Esophagus muscularis mucosa (tissue), 4 donors: ENCODE data around the gene SMIM13. TPM values are rescaled to one million over a fixed set of nuclear protein-coding genes. Genes with fewer than 3 reads are reported as not detected.

Source experiments
- DNase-seq: peaks from one replicate; pipeline ENCODE4 v3.0.0-alpha.2; 2017; ENCODE audit errors: extremely low spot score
- H3K27ac ChIP-seq, 4 donors: fragments of 200-600 bp; sonication (generic); replicated peaks in 1 of 4; 1 replicate in 3 of 4; 2 replicates in 1 of 4; pipeline ENCODE4 v1.5.1; 2016 to 2019; ENCODE audit warnings: mild to moderate bottlenecking in 1 of 4
- H3K27me3 ChIP-seq, 4 donors: fragments of 200-600 bp; sonication (generic); one replicate each; pipeline versions ENCODE4 v1.5.1 to v1.6.0; 2016 to 2019
- H3K36me3 ChIP-seq, 4 donors: fragments of 200-600 bp; sonication (generic); one replicate each; pipeline ENCODE4 v1.5.1; 2016 to 2019
- H3K4me1 ChIP-seq, 4 donors: fragments of 200-600 bp; sonication (generic); one replicate each; pipeline ENCODE4 v1.5.1; 2016 to 2019
- H3K4me3 ChIP-seq, 4 donors: fragments of 200-600 bp; sonication (generic); 1 replicate in 2 of 4; 2 replicates in 2 of 4; pipeline ENCODE4 v1.5.1; 2016 to 2019; ENCODE audit warnings: mild to moderate bottlenecking in 4 of 4, moderate library complexity in 1 of 4
- H3K9me3 ChIP-seq, 4 donors: fragments of 200-600 bp; sonication (generic); 1 replicate in 3 of 4; 2 replicates in 1 of 4; pipeline ENCODE4 v1.5.1; 2016 to 2019
- CTCF ChIP-seq, 3 experiments: fragments of 200-600 bp in 2 of 3; fragments of 450-650 bp in 1 of 3; sonication (generic) in 2 of 3; IDR thresholded peaks; one replicate each; pipeline ENCODE4 v1.5.1; 2017 to 2019; ENCODE audit warnings: antibody characterized with exemption in 3 of 3, mild to moderate bottlenecking in 2 of 3, moderate library complexity in 1 of 3
- EP300 ChIP-seq: sonication (generic); formaldehyde crosslinking; IDR thresholded peaks from one replicate; pipeline ENCODE4 v1.6.1; 2017; ENCODE audit warnings: antibody characterized with exemption
- POLR2A ChIP-seq: fragments of 450-650 bp; IDR thresholded peaks from one replicate; pipeline ENCODE4 v1.6.1; 2017; ENCODE audit warnings: antibody characterized with exemption, moderate library complexity, mild to moderate bottlenecking, low read depth
- POLR2AphosphoS5 ChIP-seq, 2 donors: sonication (generic); formaldehyde crosslinking; IDR thresholded peaks; one replicate each; pipeline ENCODE4 v1.6.1; 2017; ENCODE audit warnings: antibody characterized with exemption in 2 of 2
- WGBS: methylation state at CpG from one replicate; pipeline ENCODE4 v1.1.5; 2018; 5-methylcytosine and 5-hydroxymethylcytosine counted together
- intact Hi-C: fragments of 100-400 bp; cut with DNase I; formaldehyde crosslinking; loops from one replicate; pipeline ENCODE4 v1.15.1; 2023
- total RNA-seq, 4 donors: library from RNA; depleted of rRNA; stranded (reverse); fragments of >200 nt; gene quantifications; one replicate each; pipeline versions ENCODE4 v1.1.0 to v1.2.1, GENCODE V29; 2016

The SMIM13 gene
- total RNA-seq, 4 donors from 2014 or later = 9.3 to 15.2 (median 12.0) TPM

GRCh38 chr6:11155589-11155988 lies 62.0 kb downstream of the SMIM13 start:
- no peak for DNase-seq
- Histone ChIP-seq H3K27me3 (no peaks in the 10 kb centered on the region), H3K36me3 (no peaks in the 10 kb centered on the region), H3K4me3 (no peak overlapping the region), H3K4me1 (no peaks in the 10 kb centered on the region), H3K27ac (no peak overlapping the region), H3K9me3 (no peaks in the 10 kb centered on the region)
- intact Hi-C loops = no loop called here
- TF ChIP-seq CTCF (IDR thresholded peaks at IDR 0.05) = no peak
- no peak for TF ChIP-seq POLR2A
- TF ChIP-seq EP300 = no peak
- TF ChIP-seq POLR2AphosphoS5 (IDR thresholded peaks at IDR 0.05) = no peak

- H3K9me3 ChIP-seq = no peaks in the 10 kb centered on the region
- no peaks in the 10 kb centered on the region for H3K4me1 ChIP-seq
- 80% methylated on average over 1 of the region's 1 CpG for WGBS
- H3K36me3 ChIP-seq = no peaks in the 10 kb centered on the region
- no peaks in the 10 kb centered on the region for H3K27me3 ChIP-seq
- no peak overlapping the region for H3K4me3 ChIP-seq
- no peak for TF ChIP-seq POLR2AphosphoS5 (IDR thresholded peaks at IDR 0.05)
- TF ChIP-seq CTCF (IDR thresholded peaks at IDR 0.05) = no peak
- no peak for TF ChIP-seq POLR2A
- TF ChIP-seq EP300 = no peak
- intact Hi-C loops = loop anchor here (10.0 kb wide), 1 partner anchor 85 kb away; no protein-coding TSS in a partner anchor
- no peak for DNase-seq
- no peak overlapping the region for H3K27ac ChIP-seq
Observed at GRCh38 chr6:11160199-11160598, 66.6 kb downstream of the SMIM13 start.

GRCh38 chr6:11161031-11161956 lies 67.7 kb downstream of the SMIM13 start:
- Histone ChIP-seq H3K9me3 (no peaks in the 10 kb centered on the region), H3K4me3 (no peak overlapping the region), H3K4me1 (no peaks in the 10 kb centered on the region), H3K27ac (no peak overlapping the region), H3K36me3 (no peaks in the 10 kb centered on the region), H3K27me3 (no peaks in the 10 kb centered on the region)
- no peak for TF ChIP-seq POLR2A
- no peak for TF ChIP-seq CTCF (IDR thresholded peaks at IDR 0.05)
- TF ChIP-seq POLR2AphosphoS5 (IDR thresholded peaks at IDR 0.05) = no peak
- TF ChIP-seq EP300 = no peak
- intact Hi-C loops = loop anchor here (10.0 kb wide), 1 partner anchor 84 kb away; no protein-coding TSS in a partner anchor
- 86% methylated on average over 9 of the region's 9 CpGs for WGBS
- no peak for DNase-seq

GRCh38 chr6:11162262-11162661 lies 68.6 kb downstream of the SMIM13 start:
- no peaks in the 10 kb centered on the region for H3K27me3 ChIP-seq
- H3K9me3 ChIP-seq = no peaks in the 10 kb centered on the region
- TF ChIP-seq EP300 (no peak), CTCF (IDR thresholded peaks at IDR 0.05) (no peak), POLR2A (no peak), POLR2AphosphoS5 (IDR thresholded peaks at IDR 0.05) (no peak)
- 100% methylated on average over 3 of the region's 3 CpGs for WGBS
- DNase-seq = no peak
- no peak overlapping the region for H3K27ac ChIP-seq
- no peaks in the 10 kb centered on the region for H3K36me3 ChIP-seq
- intact Hi-C loops = loop anchor here (10.0 kb wide), 1 partner anchor 83 kb away; no protein-coding TSS in a partner anchor
- H3K4me1 ChIP-seq = no peaks in the 10 kb centered on the region
- H3K4me3 ChIP-seq = no peak overlapping the region
